GM10266 (cell line): ENCODE measurements around the gene FUOM.
A peak's percentile ranks its signal among the peaks of the same experiment; 100 is the strongest.

Source experiments
- DNase-seq: peaks from one replicate; pipeline ENCODE4 v3.0.0; 2012; ENCODE audit errors: extremely low spot score
- TF ChIP-seq, protein P1 (sequence below): IDR thresholded peaks from 2 replicates; pipeline ENCODE4 v1.5.1; 2012; ENCODE audit warnings: mild to moderate bottlenecking, low read depth; ENCODE audit not compliant: control insufficient read depth, insufficient read depth; ENCODE audit errors: missing control alignments

Gene FUOM, protein sequence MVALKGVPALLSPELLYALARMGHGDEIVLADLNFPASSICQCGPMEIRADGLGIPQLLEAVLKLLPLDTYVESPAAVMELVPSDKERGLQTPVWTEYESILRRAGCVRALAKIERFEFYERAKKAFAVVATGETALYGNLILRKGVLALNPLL

GRCh38 chr10:133357285-133358161 lies at the start of gene FUOM:
Gene FUOM (minus strand): TSS chr10:133358019. CDS start chr10:133358007, 12 bp downstream.
- TF ChIP-seq, protein P1, sequence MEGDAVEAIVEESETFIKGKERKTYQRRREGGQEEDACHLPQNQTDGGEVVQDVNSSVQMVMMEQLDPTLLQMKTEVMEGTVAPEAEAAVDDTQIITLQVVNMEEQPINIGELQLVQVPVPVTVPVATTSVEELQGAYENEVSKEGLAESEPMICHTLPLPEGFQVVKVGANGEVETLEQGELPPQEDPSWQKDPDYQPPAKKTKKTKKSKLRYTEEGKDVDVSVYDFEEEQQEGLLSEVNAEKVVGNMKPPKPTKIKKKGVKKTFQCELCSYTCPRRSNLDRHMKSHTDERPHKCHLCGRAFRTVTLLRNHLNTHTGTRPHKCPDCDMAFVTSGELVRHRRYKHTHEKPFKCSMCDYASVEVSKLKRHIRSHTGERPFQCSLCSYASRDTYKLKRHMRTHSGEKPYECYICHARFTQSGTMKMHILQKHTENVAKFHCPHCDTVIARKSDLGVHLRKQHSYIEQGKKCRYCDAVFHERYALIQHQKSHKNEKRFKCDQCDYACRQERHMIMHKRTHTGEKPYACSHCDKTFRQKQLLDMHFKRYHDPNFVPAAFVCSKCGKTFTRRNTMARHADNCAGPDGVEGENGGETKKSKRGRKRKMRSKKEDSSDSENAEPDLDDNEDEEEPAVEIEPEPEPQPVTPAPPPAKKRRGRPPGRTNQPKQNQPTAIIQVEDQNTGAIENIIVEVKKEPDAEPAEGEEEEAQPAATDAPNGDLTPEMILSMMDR = no peak

GRCh38 chr10:133405844-133406527 lies 48.2 kb upstream of the FUOM start:
- TF ChIP-seq, protein P1 = no peak
- no peak for DNase-seq

More at GRCh38 chr10:133357285-133358161, at the start of gene FUOM:
- DNase-seq = peak; percentile 98

- TF ChIP-seq, protein P1 = no peak
- DNase-seq = no peak
Measured at GRCh38 chr10:133405272-133405671, 47.5 kb upstream of the FUOM start.

DNA sequence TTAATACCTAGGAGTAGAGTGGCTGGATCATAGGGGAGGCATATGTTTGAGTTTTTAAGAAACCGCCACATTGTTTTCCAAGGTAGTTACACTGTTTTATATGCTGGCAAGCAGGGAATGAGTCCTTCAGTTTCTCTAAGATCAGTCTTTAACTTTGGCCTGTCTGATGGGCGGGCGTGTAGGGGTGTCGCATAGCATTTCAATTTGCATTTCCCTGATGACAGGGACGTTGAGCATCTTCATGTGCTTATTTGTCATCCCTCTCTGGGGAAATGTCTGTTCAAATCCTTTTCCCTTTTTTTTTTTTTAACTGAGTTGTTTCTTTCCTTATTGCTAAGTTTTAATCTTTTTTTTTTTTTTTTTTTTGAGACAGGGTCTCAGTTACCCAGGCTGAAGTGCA lies 46.0 kb upstream of the FUOM start:
- TF ChIP-seq, protein P1 = no peak
- DNase-seq = no peak

- TF ChIP-seq, protein P1 = no peak
Measured at GRCh38 chr10:133403359-133403758, 45.5 kb upstream of the FUOM start.

DNA sequence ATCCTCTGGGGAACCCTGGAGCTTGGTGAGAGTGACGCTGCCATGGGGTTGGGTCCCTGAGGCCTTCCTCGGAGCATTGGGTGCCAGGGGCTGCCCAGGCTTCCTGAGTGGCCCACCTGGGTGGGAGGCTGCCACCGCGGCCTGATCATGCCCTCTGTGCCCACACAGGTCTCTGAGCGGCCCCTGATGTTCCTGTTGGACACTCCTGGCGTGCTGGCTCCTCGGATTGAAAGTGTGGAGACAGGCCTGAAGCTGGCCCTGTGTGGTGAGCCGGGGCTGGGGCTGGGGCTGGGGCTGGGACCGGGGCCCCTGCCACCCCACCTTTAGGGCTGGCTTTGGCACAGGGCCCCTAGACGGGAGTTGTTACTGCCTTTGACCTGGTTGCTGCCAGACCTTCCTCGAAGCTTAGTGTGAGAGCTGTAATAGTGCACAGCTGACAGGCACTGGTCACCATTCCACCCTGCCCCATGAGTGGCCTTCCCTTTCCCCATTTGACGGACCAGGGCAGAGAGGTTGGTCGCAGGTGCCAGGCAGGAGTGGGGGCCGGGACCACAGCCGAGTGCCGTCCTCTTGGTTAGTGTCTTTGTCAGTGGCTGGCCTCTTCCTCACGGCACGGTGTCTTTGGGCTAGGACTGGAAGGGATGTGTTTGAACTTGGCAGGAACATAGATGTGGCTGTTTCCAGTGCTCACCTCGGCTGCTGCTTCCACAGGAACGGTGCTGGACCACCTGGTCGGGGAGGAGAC lies 44.3 kb upstream of the FUOM start:
- DNase-seq = no peak
- TF ChIP-seq, protein P1 = no peak

More at GRCh38 chr10:133403359-133403758, 45.5 kb upstream of the FUOM start:
- DNase-seq = no peak
